ENCODE measurements around the gene STAT5B. TPM values are rescaled to one million over a fixed set of nuclear protein-coding genes. Genes with fewer than 3 reads are reported as not detected.

The STAT5B gene
- total and polyA plus RNA-seq, 2 of the 13 experiments (the other 11 are each of a cell fraction or from before 2014, with no cell fraction given): 21.0 to 42.8 TPM

GRCh38 chr17:42246515-42246914 lies 29.7 kb downstream of the STAT5B start (continued):
- TF ChIP-seq LCORL (IDR thresholded peaks at IDR 0.05): no peak
- TF ChIP-seq LCORL (CRISPR knock-in tag; IDR thresholded peaks at IDR 0.05): no peak
- no peak for TF ChIP-seq ZNF737 (CRISPR knock-in tag; IDR thresholded peaks at IDR 0.05; ENCODE audit: borderline replicate concordance)
- TF ChIP-seq THAP9 (CRISPR knock-in tag; IDR thresholded peaks at IDR 0.05; ENCODE audit: borderline replicate concordance): no peak
- peak; percentile 16; the same call in 1 of the 2 replicates for TF ChIP-seq ARID4A (CRISPR knock-in tag; IDR thresholded peaks at IDR 0.05; ENCODE audit: borderline replicate concordance)
- no peak for TF ChIP-seq PPARG (CRISPR knock-in tag; conservative IDR thresholded peaks at IDR 0.05)
- TF ChIP-seq FOSL2 (CRISPR knock-in tag; IDR thresholded peaks at IDR 0.05): peak; percentile 93
- 0 out of 2 replicates have a peak, but pooled peaks have one; percentile 57 for TF ChIP-seq SMAD3 (CRISPR knock-in tag; IDR thresholded peaks at IDR 0.05)
- no peak for TF ChIP-seq ETV6 (CRISPR knock-in tag; conservative IDR thresholded peaks at IDR 0.05)
- no peak for TF ChIP-seq ZSCAN22 (CRISPR knock-in tag; IDR thresholded peaks at IDR 0.05)
- peak; percentile 29; the same call in 1 of the 2 replicates for TF ChIP-seq HNF4A (CRISPR knock-in tag; IDR thresholded peaks at IDR 0.05)
- peak; percentile 27; the same call in 1 of the 2 replicates for TF ChIP-seq ZNF614 (CRISPR knock-in tag; IDR thresholded peaks at IDR 0.05; ENCODE audit: borderline replicate concordance)
- no peak for TF ChIP-seq REL (CRISPR knock-in tag; conservative IDR thresholded peaks at IDR 0.05)
- TF ChIP-seq ZC3H4 (CRISPR knock-in tag; IDR thresholded peaks at IDR 0.05; ENCODE audit: borderline replicate concordance): no peak
- TF ChIP-seq STAG1 (CRISPR knock-in tag; IDR thresholded peaks at IDR 0.05): peak; percentile 49
- TF ChIP-seq ZBTB7B (CRISPR knock-in tag; IDR thresholded peaks at IDR 0.05): peak; percentile 43; the same call in 1 of the 2 replicates
- peak in 1 of 2 experiments; percentile 35; a peak in 1 of 4 replicates for TF ChIP-seq EP300 (IDR thresholded peaks at IDR 0.05; ENCODE audit: low read depth in 2 of 2, low read length in 2 of 2)
- no peak for TF ChIP-seq EP300 (CRISPR knock-in tag; IDR thresholded peaks at IDR 0.05; ENCODE audit: borderline replicate concordance)
- peak; percentile 72 for TF ChIP-seq NR2F6 (IDR thresholded peaks at IDR 0.05)
- peak; percentile 84 for TF ChIP-seq NR2F6 (CRISPR knock-in tag; IDR thresholded peaks at IDR 0.05)
- 0 out of 2 replicates have a peak, but pooled peaks have one; percentile 34 for TF ChIP-seq HNF1B (CRISPR knock-in tag; IDR thresholded peaks at IDR 0.05)
- TF ChIP-seq ZNF7 (CRISPR knock-in tag; IDR thresholded peaks at IDR 0.05): no peak
- TF ChIP-seq ZNF773 (CRISPR knock-in tag; IDR thresholded peaks at IDR 0.05; ENCODE audit: borderline replicate concordance): no peak
- TF ChIP-seq HMG20A (CRISPR knock-in tag; IDR thresholded peaks at IDR 0.05; ENCODE audit: borderline replicate concordance): peak; percentile 51; the same call in 1 of the 2 replicates
- TF ChIP-seq ZNF253 (CRISPR knock-in tag; IDR thresholded peaks at IDR 0.05; ENCODE audit: borderline replicate concordance): no peak
